ENCODE data around the gene C1orf35. TPM values are rescaled to one million over a fixed set of nuclear protein-coding genes. Genes with fewer than 3 reads are reported as not detected.

Gene C1orf35
- total RNA-seq, 1 experiment from 2014 or later, result 63.3 TPM

- Histone ChIP-seq H3K4me3 (ENCODE audit: low read length) (no peak overlapping the region), H3K9me3 (ENCODE audit: low read length) (no peaks in the 10 kb centered on the region), H2AFZ (ENCODE audit: low read length) (no peak overlapping the region), H3K4me2 (ENCODE audit: low read length) (no peak overlapping the region), H3K79me2 (ENCODE audit: low read length) (peaks cover 43% of the 10 kb centered on the region), H3K9ac (ENCODE audit: low read length) (no peak overlapping the region), H3K4me1 (ENCODE audit: insufficient read depth, low read length) (peaks cover 36% of the 10 kb centered on the region), H3K27ac (ENCODE audit: low read length) (no peak overlapping the region), H3K9me2 (replicated peaks; ENCODE audit: low read length) (no peaks in the 10 kb centered on the region), H3F3A (ENCODE audit: low read length, unreplicated experiment) (peaks cover 4% of the 10 kb centered on the region), H3K27me3 (ENCODE audit: low read length) (no peaks in the 10 kb centered on the region), H3K36me3 (ENCODE audit: low read depth, low read length) (peaks cover 17% of the 10 kb centered on the region; the same call in 1 of the 2 replicates), H4K20me1 (ENCODE audit: low read length) (peaks cover 1% of the 10 kb centered on the region; the same call in 1 of the 2 replicates)
- POLR2A ChIA-PET (ENCODE audit: unreplicated experiment), result no interaction called here
- DNase-seq, result no peak
- CTCF ChIA-PET, result no interaction called here
- no peak for ATAC-seq
- TF ChIP-seq EZH2 (IDR thresholded peaks at IDR 0.05; ENCODE audit: low read length, unreplicated experiment) (no peak), EZH2phosphoT487 (IDR thresholded peaks at IDR 0.05; ENCODE audit: borderline replicate concordance, low read length) (no peak)
- TF ChIP-seq, protein P1, sequence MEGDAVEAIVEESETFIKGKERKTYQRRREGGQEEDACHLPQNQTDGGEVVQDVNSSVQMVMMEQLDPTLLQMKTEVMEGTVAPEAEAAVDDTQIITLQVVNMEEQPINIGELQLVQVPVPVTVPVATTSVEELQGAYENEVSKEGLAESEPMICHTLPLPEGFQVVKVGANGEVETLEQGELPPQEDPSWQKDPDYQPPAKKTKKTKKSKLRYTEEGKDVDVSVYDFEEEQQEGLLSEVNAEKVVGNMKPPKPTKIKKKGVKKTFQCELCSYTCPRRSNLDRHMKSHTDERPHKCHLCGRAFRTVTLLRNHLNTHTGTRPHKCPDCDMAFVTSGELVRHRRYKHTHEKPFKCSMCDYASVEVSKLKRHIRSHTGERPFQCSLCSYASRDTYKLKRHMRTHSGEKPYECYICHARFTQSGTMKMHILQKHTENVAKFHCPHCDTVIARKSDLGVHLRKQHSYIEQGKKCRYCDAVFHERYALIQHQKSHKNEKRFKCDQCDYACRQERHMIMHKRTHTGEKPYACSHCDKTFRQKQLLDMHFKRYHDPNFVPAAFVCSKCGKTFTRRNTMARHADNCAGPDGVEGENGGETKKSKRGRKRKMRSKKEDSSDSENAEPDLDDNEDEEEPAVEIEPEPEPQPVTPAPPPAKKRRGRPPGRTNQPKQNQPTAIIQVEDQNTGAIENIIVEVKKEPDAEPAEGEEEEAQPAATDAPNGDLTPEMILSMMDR (conservative IDR thresholded peaks at IDR 0.05; ENCODE audit: low read depth, low read length), result no peak
- BruUV-seq (replicated peaks), result no TSS peak
- intact Hi-C loops (cut with micrococcal nuclease), result loop anchor here (10.0 kb wide), 1 partner anchor 541 kb away; the partner anchor contains the start of gene ZNF678
Observed at GRCh38 chr1:228105996-228106799, 3.1 kb upstream of the C1orf35 start.

- H2AFZ ChIP-seq (ENCODE audit: low read length), result no peak overlapping the region
- DNase-seq, result no peak
- H3F3A ChIP-seq (ENCODE audit: low read length, unreplicated experiment), result peaks cover 12% of the 10 kb centered on the region
- no peak for ATAC-seq
- no peaks in the 10 kb centered on the region for H3K9me3 ChIP-seq (ENCODE audit: low read length)
- peaks cover 7% of the 10 kb centered on the region for H4K20me1 ChIP-seq (ENCODE audit: low read length)
- H3K4me2 ChIP-seq (ENCODE audit: low read length), result no peak overlapping the region
- no peak for TF ChIP-seq EZH2 (IDR thresholded peaks at IDR 0.05; ENCODE audit: low read length, unreplicated experiment)
- TF ChIP-seq, protein P1 (conservative IDR thresholded peaks at IDR 0.05; ENCODE audit: low read depth, low read length), result no peak
- TF ChIP-seq EZH2phosphoT487 (IDR thresholded peaks at IDR 0.05; ENCODE audit: borderline replicate concordance, low read length), result no peak
- ChIA-PET CTCF (no interaction called here), POLR2A (ENCODE audit: unreplicated experiment) (no interaction called here)
- H3K36me3 ChIP-seq (ENCODE audit: low read depth, low read length), result peaks cover 23% of the 10 kb centered on the region; the same call in 1 of the 2 replicates
- H3K27ac ChIP-seq (ENCODE audit: low read length), result no peak overlapping the region
- H3K9me2 ChIP-seq (replicated peaks; ENCODE audit: low read length), result no peaks in the 10 kb centered on the region
- no peak overlapping the region for H3K9ac ChIP-seq (ENCODE audit: low read length)
- no peak overlapping the region for H3K4me3 ChIP-seq (ENCODE audit: low read length)
- no peaks in the 10 kb centered on the region for H3K27me3 ChIP-seq (ENCODE audit: low read length)
- peaks cover 51% of the 10 kb centered on the region for H3K79me2 ChIP-seq (ENCODE audit: low read length)
- intact Hi-C loops (cut with micrococcal nuclease), result loop anchor here (10.0 kb wide), 1 partner anchor 541 kb away; the partner anchor contains the start of gene ZNF678
- peaks cover 38% of the 10 kb centered on the region for H3K4me1 ChIP-seq (ENCODE audit: insufficient read depth, low read length)
- BruUV-seq (replicated peaks), result no TSS peak
Observed at GRCh38 chr1:228105270-228105995, 2.3 kb upstream of the C1orf35 start.

Data from PC-3 (cell line).